SK-N-SH (cell line): ENCODE data around the gene PUDP.

ENCODE experiments used
- JUND ChIP-seq: IDR thresholded peaks from 2 replicates; pipeline ENCODE4 v1.4.0; 2012
- MXI1 ChIP-seq: IDR thresholded peaks from 2 replicates; pipeline ENCODE4 v1.6.1; 2012; ENCODE audit warnings: mild to moderate bottlenecking, low read depth, low read length, improper control_type of control experiment
- POLR2AphosphoS5 ChIP-seq: IDR thresholded peaks from 2 replicates; pipeline ENCODE4 v1.6.1; 2012; ENCODE audit warnings: low read depth, low read length
- TAF1 ChIP-seq: IDR thresholded peaks from 2 replicates; pipeline ENCODE4 v1.6.1; 2012; ENCODE audit warnings: low read depth, mild to moderate bottlenecking, low read length, moderate library complexity, borderline replicate concordance
- TEAD4 ChIP-seq: IDR thresholded peaks from 2 replicates; pipeline ENCODE4 v1.4.0; 2012; ENCODE audit warnings: mild to moderate bottlenecking, borderline replicate concordance; ENCODE audit not compliant: insufficient read depth
- YY1 ChIP-seq: IDR thresholded peaks from 2 replicates; pipeline ENCODE4 v1.4.0; 2012; ENCODE audit warnings: low read depth, mild to moderate bottlenecking
- TF ChIP-seq, protein P1 (sequence below): fragments of 200-600 bp; sonication (generic); IDR thresholded peaks from 2 replicates; pipeline ENCODE4 v1.6.1; 2017; ENCODE audit warnings: antibody characterized with exemption, mild to moderate bottlenecking, moderate library complexity

DNA sequence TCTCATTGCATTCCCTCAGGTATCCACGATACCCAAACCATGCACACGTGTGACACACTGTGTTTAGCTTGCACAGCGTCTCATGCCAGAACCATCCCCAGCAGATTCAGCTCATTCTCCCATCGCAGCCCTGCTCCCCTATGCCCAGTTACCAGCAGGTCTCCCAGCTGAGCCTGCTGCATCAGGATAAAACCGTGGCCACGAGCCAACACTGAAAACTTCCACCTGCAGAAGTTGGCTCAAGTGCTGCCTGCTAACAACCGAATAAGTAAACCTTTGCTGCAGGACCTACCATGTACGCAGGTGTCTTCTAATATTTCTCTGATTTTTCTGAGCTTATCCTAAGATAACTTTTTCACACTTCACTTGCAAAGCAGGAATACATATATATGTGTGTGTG, 120.9 kb downstream of the PUDP start:
- no peak for TF ChIP-seq TEAD4
- TF ChIP-seq, protein P1, sequence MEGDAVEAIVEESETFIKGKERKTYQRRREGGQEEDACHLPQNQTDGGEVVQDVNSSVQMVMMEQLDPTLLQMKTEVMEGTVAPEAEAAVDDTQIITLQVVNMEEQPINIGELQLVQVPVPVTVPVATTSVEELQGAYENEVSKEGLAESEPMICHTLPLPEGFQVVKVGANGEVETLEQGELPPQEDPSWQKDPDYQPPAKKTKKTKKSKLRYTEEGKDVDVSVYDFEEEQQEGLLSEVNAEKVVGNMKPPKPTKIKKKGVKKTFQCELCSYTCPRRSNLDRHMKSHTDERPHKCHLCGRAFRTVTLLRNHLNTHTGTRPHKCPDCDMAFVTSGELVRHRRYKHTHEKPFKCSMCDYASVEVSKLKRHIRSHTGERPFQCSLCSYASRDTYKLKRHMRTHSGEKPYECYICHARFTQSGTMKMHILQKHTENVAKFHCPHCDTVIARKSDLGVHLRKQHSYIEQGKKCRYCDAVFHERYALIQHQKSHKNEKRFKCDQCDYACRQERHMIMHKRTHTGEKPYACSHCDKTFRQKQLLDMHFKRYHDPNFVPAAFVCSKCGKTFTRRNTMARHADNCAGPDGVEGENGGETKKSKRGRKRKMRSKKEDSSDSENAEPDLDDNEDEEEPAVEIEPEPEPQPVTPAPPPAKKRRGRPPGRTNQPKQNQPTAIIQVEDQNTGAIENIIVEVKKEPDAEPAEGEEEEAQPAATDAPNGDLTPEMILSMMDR, result no peak
- TF ChIP-seq POLR2AphosphoS5, result no peak
- no peak for TF ChIP-seq YY1
- TF ChIP-seq TAF1, result no peak
- TF ChIP-seq JUND, result no peak
- TF ChIP-seq MXI1, result no peak
